ENCODE data around the gene STK24.
"Not testable (repeated sequence)": the region's sequence is repeated elsewhere in the genome, so short reads cannot be mapped to it uniquely, and the experiment has no call there.

Gene STK24

GRCh38 chr13:98581971-98582702 lies 5.2 kb upstream of the STK24 start:
- DNase-seq = no peak

GRCh38 chr13:98581381-98581780 lies 4.5 kb upstream of the STK24 start:
- no peak for DNase-seq

GRCh38 chr13:98580420-98580819 lies 3.5 kb upstream of the STK24 start:
- DNase-seq = no peak

GRCh38 chr13:98577836-98578285 lies 954 bp upstream of the STK24 start:
- DNase-seq = no peak

GRCh38 chr13:98576200-98576945 lies 534 bp downstream of the STK24 start:
- no peak for DNase-seq

- DNase-seq = no peak
Measured at GRCh38 chr13:98575904-98576199, 1.1 kb downstream of the STK24 start.

GRCh38 chr13:98575009-98575903 lies 1.7 kb downstream of the STK24 start:
- DNase-seq = no peak

GRCh38 chr13:98571955-98572662 lies 4.8 kb downstream of the STK24 start:
- DNase-seq = no peak

- no peak for DNase-seq
Measured at GRCh38 chr13:98570929-98571372, 6.0 kb downstream of the STK24 start.

GRCh38 chr13:98569494-98570367 lies 7.2 kb downstream of the STK24 start:
- DNase-seq = not testable (repeated sequence)

- no peak for DNase-seq
Measured at GRCh38 chr13:98568918-98569317, 8.0 kb downstream of the STK24 start.

- no peak for DNase-seq
Measured at GRCh38 chr13:98567140-98567539, 9.8 kb downstream of the STK24 start.

- DNase-seq = no peak
Measured at GRCh38 chr13:98565726-98566565, 11.0 kb downstream of the STK24 start.

GRCh38 chr13:98564204-98564603 lies 12.7 kb downstream of the STK24 start:
- DNase-seq = no peak

- DNase-seq = no peak
Measured at GRCh38 chr13:98563071-98563470, 13.8 kb downstream of the STK24 start.

- no peak for DNase-seq
Measured at GRCh38 chr13:98559169-98559568, 17.7 kb downstream of the STK24 start.

- no peak for DNase-seq
Measured at GRCh38 chr13:98557937-98558792, 18.7 kb downstream of the STK24 start.

- no peak for DNase-seq
Measured at GRCh38 chr13:98556968-98557631, 19.8 kb downstream of the STK24 start.

- no peak for DNase-seq
Measured at GRCh38 chr13:98556142-98556816, 20.6 kb downstream of the STK24 start.

Measured in NCI-H1694 (cell line).